Amniotic stem cell (primary cell): ENCODE measurements around the gene PCBD1.

ENCODE experiments used
- DNase-seq: peaks from one replicate; lab custom pipeline; 2025; lab: John Stamatoyannopoulos, UW

The PCBD1 gene

DNA sequence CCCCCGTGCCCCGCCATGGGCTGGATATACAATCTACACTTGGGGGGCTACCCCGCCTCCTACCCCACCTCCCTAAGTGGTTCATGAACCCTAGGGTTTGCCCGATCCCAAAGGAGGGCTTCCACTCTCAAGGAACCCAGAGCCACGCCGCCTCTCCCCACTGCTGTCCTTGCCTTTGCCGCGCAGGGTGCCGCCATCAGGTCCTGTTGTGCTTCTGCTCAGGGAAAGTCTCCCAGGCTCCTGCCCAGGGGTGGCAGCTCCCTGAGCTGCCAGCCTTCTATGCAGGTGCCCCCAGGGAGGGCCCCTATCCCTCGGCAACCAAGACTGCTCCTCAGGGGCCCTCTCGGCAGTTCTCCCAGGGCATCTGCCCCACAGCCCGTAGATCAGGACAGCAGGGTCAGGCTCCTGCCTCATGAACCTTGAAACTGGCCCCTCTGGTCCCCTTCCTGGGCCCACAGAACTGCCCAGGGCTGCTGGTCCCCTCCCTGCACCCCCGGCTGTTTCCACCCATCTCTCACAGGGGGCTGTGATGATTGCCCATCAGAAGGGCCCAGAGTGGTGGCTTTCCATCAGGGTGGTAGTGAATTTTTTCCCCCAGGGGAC lies 13.0 kb upstream of the PCBD1 start:
- DNase-seq: no peak

DNA sequence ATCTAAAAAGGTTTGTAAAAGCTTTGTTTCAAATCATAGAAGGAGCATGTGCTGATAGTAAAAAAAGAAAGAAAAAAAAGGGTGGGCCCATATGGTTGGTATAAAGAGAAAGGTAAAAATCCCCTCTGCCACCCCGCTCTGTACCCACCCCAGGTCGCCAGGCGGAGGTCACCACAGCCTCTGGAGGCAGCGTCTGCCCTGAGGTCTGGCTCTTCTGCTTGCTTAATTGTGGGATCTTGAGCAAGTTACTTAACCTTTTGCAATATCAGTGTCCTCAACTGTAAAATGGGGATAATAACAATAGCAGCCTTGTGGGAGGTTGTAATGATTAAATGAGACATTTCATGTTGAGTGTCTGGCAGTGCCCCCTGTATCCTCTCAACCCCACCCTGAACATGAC lies 10.7 kb upstream of the PCBD1 start:
- no peak for DNase-seq

DNA sequence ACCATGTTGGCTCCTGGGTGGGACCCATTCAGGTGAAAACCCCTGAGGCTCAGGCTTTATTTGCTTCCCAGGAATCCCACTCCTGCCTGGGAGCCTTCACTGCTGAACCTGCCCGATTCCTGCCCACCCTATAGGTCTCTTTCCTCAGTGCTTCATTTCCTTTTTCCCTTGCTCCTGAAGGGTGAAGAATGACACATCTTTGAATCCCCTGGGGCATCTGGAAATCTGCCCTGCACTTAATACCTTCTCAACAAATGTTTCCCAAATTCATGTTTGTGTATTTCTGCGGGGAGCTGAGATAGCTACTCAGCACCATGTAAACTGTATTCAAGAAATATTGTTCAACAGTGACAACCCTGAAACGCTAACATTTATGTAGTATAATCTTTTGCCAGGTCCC lies 10.3 kb upstream of the PCBD1 start:
- no peak for DNase-seq

DNA sequence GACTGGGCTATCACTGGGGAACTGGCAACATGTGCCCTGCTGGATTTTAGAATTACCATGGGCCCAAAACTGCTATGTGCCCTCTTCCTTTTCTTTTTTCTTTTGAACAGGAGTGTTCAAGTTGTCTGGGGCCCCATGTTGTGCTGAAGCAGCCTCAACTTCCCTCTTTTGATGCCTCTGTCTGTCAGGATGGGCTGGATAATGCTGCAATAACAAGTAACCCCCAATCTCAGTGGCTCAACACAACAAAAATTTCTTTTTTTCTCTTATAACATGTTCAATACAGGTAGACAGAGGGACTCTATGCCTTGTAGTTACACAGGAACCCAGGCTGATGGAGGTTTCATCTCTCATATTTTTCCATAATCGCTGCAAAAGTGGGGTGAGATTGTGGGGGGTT lies 8.2 kb upstream of the PCBD1 start:
- DNase-seq: no peak

DNA sequence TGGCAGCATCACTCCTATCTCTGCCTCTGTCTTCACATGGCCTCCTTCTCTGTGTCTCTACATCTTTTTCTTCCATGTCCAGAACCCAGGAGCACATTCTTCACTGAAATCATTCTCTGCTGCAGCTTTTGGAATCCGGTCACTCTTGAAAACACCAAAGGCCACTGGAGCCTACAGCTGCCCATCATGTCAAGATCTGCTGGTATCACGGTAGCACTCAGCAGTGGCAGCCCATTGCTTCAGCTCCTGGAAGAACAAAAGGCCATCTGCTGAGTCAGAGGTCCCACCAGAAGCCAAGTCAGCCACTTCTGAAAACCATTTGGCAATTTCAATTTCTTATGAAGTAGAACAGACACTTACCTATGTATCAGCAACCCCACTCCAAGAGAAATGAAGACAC lies 6.1 kb upstream of the PCBD1 start:
- no peak for DNase-seq

DNA sequence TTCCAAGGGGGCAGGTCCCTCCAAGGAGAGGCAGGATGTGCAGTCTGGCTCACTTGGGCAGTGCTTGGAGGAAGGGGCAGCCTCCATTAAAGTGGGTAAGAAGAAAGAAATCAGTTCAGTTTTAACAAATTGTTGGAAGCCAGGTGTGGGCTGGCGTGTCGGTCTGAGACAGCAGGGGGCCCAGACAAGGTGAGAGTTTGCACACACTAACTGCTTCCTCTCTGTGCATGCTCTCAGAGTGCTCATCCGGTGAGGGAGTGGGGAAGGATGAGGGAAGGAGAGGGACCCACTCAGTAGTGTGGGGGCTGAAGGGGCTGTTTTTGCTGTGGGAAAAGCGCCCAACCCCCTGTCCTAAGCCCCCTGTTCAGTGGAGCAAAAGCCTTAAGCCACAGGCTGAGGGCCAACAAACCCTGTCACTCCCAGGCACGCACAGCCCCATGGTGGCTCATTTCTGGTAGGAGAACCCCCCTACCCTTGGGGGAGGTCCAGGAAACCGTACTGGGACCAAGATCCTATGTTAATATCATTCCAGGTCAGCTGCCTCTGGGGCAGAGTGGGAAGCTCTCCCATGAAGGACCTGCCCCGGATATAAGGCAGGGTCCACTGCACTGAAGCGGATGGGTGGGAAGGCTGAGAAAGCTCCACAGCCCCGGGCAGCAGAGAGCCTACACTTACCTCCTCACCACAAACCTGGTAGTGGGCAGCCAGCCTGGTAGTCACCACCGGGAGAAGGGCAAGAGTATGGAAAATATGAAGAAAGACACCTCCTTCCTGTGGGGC lies 5.1 kb upstream of the PCBD1 start:
- no peak for DNase-seq

DNA sequence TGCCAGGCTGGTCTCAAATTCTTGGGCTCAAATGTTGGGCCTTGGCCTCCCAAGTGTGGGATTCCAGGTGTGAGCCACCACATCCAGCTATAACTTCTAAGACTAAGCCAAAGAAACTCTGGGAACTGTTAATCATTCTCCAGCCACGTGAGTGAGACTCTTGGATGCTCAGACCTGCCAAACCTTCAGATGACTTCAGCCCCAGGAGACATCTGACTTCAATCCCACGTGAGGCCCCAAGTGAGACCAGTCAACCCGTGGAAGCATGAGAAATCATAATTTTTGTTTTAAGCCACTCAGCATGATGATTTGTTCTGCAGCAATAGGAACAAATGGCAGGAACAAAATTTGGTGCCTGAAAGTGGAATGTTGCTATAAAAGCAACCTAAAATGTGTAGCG lies 4.3 kb upstream of the PCBD1 start:
- DNase-seq: no peak

DNA sequence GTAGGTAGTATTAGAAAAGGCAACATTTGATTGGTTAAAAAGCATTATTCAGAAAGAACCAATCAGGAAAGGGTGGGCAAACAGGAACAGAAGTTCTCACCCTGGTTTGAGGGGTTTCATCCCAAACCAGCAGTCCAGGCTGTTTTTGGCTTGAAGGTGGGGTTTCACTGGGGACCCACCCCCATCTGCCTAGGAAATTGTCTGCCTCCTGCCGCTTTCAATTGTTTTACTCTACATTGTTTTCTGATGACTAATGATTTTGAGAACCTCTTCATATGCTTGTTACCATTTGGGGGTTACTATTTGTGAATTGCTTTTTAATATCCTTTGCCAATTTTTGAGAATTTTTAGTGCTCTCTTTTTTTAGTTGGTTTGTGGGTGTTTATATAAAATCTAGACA lies 3.3 kb upstream of the PCBD1 start:
- DNase-seq: no peak

DNA sequence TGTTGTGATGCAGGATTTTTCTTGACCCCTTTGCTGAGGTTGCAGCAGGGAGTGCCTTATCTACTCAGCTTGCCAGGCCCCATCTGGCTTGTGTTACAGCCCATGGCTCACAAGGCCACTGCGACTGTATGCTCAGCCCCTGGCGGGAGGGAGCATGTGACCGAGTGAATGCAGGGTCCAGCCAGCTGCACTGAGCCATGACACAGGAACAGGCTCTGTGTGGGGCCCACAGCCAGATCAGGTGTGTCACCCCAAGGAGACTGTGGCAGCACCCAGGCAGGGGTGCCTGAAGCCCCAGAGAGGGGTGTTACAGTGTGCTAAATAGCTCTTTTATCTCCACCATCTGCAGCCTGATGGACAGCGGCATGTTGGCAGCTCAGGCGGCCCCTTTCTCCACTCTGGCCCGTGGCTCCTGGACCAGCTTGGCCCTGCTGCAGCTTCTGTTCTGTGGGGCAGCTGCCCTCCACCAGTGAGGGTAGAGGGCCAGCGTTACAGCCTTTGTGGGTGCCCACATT lies 2.6 kb upstream of the PCBD1 start:
- no peak for DNase-seq

DNA sequence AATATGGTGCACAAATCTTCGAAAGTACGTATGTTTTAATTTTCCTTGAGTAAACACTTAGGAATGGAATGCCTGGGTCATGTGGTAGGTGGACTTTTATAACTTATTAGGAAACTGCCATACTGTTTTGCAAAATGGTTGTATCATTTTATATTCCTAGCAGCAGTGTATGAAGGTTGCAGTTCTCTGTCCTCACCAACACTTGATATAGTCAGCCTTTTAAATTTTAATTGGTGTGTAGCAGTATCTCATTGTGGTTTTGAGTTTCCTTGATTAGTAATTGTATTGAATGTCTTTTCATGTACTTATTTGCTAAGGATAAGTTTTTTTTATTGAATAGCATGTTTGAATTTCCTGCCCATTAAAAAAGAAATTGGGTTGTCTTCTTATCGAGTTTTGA lies 926 bp upstream of the PCBD1 start:
- no peak for DNase-seq

DNA sequence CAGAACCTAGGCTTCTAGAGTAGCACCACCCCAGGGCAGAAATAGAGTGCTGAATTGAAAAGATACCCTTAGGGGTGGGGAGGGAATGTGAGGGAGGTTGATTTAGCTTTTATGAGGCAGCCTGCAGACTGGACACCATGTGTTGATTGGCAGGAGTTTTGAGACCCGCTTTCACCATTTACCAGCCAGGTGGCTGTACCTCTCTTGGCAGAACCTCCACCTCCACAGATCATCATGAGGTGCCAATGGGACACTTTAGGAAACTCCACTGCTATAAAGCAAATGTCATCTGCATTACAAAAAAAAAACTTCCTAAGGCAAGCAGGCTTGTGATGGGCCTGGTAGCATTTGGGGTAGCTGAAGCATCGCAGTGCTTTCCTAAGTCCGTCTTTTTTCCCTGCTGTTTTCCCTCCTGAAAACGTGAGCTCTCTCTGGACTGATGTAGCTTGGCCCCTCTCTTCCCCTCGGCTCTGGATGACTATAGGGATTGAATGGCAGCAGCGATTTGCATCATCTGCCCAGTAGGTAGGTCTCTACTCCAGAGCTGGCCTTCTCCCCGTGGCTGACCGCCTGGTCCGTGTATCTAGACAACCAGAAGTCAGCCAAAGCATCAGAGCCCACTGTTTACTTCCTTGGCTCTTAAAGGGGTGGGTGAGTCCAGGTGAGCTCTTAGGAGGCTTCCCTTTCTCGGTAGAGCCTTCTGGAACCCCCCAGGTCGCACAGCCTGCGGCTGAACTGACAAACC lies 1.3 kb downstream of the PCBD1 start:
- no peak for DNase-seq

DNA sequence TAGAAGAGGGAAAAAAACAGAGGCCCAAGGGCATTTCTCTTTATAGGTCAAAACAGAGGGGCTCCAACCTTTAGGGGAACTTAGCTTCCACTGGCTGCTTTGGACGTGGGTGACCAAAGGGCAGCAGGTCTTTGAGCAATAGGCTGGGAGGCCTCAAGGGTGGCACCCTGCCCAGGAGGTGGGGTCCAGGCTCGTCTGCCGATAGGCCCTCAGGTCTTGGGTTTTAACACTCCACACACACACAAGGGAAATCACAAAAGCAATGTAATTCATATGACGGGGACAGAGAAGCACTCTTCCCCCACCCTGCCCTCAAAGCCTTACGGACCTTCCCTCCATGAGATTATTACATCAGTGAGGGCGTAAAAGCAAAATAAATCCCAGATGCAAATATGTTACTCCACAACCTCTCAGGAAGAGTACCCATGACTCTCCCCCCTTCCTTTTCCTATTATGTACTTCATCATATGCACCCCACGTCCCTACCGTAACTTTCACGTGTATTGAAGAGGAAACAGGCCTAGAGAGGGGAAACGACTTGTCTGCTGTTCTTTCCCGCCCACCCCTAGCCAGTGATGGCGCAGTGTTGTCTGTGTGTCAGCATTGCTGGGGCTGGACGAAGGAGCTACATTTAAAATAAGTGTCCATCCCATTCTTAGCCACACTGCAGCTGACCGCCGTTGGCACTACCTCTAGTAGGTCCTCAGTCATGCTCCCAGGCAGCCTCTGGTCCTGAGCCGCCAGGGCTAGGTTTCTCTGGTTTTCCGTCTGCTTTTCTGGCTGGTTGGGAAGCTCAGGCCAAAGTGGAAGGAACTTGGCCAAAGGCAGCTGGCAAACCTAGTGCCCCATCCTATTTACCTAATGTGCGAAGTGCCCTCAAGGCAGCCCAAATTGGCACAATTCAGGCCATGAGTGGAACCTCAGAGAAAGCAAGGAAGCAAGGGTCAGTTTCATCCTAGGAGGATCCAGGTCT lies 2.1 kb downstream of the PCBD1 start:
- no peak for DNase-seq

DNA sequence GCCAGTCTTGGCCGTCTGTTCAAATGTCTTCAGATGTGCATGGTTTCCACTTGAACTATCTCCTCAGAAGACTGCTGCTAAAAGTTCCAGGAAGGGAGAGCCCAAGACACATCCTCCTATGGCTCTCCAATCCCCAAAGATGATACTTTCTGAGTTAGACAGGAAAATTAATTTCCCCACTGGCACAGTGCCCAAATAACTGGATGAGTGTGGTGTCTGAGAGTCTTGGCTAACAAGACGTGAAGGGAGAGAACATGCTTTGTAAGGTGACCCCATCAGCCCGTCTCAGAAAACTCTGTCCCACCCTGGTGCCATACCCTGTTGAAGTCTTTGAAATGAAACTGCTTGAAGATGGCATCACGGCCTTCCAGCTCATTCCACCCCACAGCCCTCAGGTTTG lies 2.9 kb downstream of the PCBD1 start:
- no peak for DNase-seq

DNA sequence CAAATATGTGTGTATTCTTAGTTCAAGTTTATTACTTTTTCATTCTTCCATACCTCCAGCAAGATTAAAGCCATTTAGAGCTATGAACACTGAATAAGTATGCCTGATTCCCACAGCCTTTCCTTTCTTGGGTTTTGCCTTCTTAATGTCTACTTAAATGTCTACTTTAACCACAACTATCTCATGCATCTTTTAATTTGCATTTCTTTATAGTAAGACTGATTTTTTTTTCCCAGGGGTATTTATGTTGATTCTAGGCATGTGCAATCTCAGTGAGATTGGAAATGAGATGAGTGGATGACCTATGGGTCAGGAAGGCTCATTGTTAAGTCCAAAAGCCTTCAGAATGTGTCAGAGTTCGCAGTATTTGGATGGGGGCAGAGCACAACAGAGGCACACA lies 3.6 kb downstream of the PCBD1 start:
- no peak for DNase-seq

DNA sequence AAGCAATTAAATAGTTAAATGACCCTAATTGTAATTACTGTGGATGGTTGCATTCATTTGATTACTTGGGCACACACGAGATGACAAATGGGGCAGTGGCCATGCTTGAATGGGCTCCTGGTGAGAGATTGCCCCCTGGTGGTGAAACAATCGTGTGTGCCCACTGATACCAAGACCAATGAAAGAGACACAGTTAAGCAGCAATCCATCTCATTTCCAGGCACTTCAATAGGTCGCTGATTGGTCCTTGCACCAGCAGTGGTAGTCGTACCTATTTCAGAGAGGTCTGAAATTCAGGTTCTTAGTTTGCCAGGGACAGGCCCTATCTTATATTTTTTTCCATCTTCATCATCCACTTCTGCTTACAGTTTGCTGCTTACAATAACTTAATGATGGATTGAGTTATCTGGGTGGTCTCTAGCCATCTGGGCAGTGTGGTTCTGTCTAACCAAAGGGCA lies 8.3 kb downstream of the PCBD1 start:
- DNase-seq: peak; percentile 72

DNA sequence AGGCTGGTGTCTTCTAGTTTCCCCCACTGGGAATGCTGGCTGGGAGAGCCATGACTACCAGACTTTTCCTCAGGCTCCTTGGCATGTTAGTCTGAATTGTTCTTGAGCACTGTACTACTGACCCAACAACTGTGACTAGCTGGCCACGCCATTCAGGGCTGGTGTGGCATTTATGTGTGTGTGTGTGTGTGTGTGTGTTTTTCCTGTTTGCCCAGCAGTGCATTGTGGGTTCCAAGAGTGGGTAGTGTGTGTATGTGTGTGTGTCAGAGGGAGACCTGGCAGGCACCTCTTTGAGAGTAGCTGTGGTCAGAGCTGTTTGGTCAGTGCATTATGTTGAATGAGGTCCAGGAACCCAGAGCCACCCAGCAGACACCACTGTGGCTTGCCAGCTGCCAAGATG lies 9.2 kb downstream of the PCBD1 start:
- DNase-seq: no peak

DNA sequence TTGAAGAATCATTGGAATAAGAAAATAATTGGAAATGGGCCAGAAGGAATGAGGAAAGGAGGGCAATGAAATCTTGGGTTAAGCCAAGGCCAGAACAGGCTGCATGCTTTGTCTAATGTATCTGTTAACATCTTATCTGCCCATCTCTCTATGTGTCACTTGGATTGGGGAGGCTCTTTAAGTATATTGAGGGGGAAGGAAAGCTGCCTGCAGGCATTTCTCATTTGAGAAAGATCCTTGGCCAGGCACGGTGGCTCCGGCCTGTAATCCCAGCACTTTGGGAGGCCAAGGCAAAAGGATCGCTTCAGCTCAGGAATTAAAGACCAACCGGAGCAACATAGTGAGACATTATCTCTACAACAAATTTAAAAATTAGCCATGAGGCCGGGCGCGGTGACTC lies 14.3 kb downstream of the PCBD1 start:
- no peak for DNase-seq

DNA sequence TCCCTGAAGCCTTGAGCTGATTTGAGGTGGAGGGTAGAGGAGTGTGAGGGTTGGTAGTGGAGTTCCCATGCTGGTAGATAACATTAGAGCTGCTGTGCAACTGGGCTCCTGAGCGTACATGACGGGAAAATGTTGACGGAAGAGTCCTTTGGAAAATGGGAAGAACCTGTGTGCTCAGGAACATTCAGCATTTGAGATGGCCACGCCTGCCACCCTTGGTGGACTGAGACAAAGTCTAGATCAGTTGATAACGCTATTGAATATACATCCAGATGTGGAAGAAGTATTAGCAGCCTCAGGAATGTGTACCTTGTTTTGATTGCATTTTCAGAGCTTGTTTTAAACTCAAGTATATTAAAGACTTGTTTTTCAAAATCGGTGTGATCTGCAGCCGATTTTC lies 16.1 kb downstream of the PCBD1 start:
- no peak for DNase-seq

DNA sequence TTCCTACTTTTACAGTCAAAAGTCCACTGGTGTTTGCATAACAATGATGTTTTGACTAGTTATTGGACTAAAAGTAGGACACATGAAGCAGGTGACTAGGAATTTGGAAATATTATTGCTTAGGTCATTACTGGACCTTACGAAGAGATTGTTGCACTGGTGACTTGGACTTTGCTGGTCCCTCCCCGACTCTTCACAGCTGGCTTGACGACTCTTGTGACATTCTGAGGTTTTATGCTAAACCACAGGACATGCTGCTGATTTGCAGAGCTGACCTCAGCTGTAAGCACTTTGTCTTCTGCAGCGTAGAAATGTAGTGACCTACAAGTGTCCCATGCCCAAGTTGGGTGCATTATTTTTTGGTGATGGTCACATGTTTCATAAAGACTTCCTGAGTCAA lies 21.9 kb downstream of the PCBD1 start:
- DNase-seq: no peak

DNA sequence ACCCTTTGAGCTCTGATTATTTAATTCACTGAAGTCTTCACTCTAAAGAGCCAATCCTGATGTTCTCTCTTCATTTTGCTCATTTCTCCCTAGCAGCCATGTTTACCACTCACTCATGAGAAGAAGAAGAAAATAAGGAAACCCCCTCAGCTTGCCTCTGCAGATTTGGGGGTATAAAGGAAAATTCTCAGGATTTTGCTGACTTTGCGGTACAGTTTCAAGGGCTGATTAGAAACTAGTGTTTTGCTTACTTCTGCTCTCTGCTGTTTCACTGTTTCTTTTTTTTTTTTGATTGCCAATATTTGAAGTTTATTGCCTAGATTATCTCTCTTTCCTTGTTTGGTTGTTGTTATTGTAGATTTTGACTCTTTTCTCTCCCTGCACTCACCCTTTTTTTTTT lies 23.4 kb downstream of the PCBD1 start:
- no peak for DNase-seq

DNA sequence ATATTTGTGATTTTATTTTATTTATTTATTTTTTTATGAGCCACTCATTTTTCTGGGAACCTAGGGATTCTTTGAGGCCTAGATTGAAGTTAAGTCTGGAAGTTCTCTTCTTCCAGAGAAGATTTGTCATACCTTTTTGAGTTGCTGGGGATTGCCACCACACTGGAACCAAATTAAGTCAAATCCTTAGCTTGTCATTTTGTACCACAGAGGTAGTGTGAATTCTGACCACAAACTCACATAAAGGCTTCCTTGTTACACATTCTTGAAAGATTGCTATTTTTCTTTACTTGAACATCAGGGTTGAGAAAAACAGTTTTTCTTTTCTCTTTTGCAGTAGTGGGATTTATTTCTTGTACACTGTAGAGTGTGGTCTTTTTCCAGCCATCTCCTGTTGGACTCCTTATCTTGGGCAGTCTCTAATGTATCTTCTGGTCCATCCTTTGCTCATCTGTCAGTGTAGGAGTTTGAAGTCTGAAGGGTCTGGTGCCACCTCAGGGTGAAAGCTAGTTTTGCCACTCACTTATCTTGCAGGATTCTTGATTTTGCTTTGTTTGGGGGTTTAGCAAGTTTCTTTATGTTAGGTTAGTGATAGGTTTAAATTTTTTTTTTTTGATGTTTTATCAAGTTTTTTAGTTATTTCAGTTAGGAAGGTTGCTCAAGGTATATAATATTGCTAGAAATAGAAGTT lies 24.8 kb downstream of the PCBD1 start:
- DNase-seq: no peak
